ENCODE data around the gene PTX3.

Gene PTX3

DNA sequence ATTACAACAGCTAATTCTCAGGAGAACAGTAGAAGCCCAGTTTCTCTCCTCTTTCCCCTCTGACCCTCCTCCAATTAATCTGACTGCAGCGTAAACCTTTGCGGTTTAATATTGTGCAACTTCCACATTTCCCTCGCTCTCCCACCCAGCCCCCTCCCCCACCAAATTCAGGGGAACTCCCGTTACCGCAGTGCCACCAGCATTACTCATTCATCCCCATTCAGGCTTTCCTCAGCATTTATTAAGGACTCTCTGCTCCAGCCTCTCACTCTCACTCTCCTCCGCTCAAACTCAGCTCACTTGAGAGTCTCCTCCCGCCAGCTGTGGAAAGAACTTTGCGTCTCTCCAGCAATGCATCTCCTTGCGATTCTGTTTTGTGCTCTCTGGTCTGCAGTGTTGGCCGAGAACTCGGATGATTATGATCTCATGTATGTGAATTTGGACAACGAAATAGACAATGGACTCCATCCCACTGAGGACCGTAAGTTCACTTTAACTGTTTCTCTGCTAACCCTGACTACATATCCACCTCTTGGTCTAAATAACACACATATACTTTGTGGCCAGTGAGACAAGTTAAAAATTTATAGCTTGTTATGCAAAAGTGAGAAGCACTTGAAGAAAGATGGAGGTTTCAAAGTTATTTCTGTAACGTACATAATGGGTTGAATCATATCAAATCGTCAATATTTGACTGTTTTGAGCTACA, at the start of gene PTX3:
PTX3 (plus strand) TSS at position 268 of the 709 bp plus-strand sequence; CDS start at position 352, 84 bp downstream.
- peaks cover 4% of the 10 kb centered on the region for H3K4me1 Mint-ChIP-seq (ENCODE audit: low read depth)
- H3K36me3 Mint-ChIP-seq (ENCODE audit: low read depth), result no peaks in the 10 kb centered on the region
- H3K27me3 Mint-ChIP-seq (ENCODE audit: low read depth), result peaks cover 58% of the 10 kb centered on the region
- no peak within 1 kb of the TSS for H3K27ac Mint-ChIP-seq
- no peaks in the 10 kb centered on the region for H3K9me3 Mint-ChIP-seq
- peak within 1 kb of the TSS; percentile 41 for H3K4me3 Mint-ChIP-seq

GRCh38 chr3:157387708-157388435, 48.8 kb upstream of the PTX3 start:
- H3K4me1 Mint-ChIP-seq (ENCODE audit: low read depth), result no peaks in the 10 kb centered on the region
- no peaks in the 10 kb centered on the region for H3K9me3 Mint-ChIP-seq
- H3K27me3 Mint-ChIP-seq (ENCODE audit: low read depth), result no peaks in the 10 kb centered on the region
- H3K4me3 Mint-ChIP-seq, result no peak overlapping the region
- H3K27ac Mint-ChIP-seq, result no peak overlapping the region
- H3K36me3 Mint-ChIP-seq (ENCODE audit: low read depth), result no peaks in the 10 kb centered on the region

- H3K27me3 Mint-ChIP-seq (ENCODE audit: low read depth), result no peaks in the 10 kb centered on the region
- H3K36me3 Mint-ChIP-seq (ENCODE audit: low read depth), result no peaks in the 10 kb centered on the region
- no peak overlapping the region for H3K27ac Mint-ChIP-seq
- H3K9me3 Mint-ChIP-seq, result no peaks in the 10 kb centered on the region
- H3K4me1 Mint-ChIP-seq (ENCODE audit: low read depth), result no peaks in the 10 kb centered on the region
- H3K4me3 Mint-ChIP-seq, result no peak overlapping the region
These were observed 47.7 kb upstream of the PTX3 start for GRCh38 chr3:157388976-157389375.

- Mint-ChIP-seq H3K27ac (no peak overlapping the region), H3K27me3 (ENCODE audit: low read depth) (no peaks in the 10 kb centered on the region), H3K9me3 (no peaks in the 10 kb centered on the region), H3K36me3 (ENCODE audit: low read depth) (no peaks in the 10 kb centered on the region), H3K4me3 (no peak overlapping the region), H3K4me1 (ENCODE audit: low read depth) (no peaks in the 10 kb centered on the region)
These were observed 45.7 kb upstream of the PTX3 start for GRCh38 chr3:157390713-157391515.

DNA sequence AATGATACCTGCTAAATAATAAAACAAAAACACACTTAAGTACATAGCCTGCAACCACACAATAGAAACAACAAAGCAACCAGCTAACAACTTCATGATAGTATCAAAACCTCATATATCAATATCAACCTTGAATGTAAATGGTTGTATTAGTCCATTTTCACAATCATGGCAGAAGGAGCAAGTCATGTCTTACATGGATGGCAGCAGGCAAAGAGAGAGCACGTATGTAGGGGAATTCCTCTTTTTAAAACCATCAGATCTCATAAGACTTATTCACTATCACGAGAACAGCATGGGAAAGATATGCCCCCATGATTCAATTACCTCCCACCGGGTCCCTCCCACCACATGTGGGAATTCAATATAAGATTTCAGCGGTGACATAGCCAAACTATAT, 44.5 kb upstream of the PTX3 start:
- H3K27ac Mint-ChIP-seq, result no peak overlapping the region

DNA sequence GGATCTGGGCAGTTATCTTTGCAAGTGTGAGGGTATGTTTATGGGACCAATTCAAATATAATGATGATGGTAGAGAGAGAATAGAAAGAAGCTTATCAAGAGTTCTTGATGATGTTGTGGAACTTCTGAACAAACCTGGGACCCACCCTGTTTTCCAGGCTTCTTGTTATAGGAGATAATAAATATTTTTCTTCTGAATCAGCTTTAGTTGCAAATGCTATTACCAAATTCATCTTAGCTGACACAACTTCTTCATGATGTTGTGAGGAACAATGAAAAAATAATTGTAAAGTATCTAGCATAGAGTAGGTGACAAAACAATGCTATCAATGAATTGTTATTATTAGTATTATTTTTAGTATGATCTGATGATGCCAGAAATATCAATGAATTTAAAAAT, 43.5 kb upstream of the PTX3 start:
- Mint-ChIP-seq H3K27ac (no peak overlapping the region), H3K36me3 (ENCODE audit: low read depth) (no peaks in the 10 kb centered on the region), H3K9me3 (no peaks in the 10 kb centered on the region), H3K27me3 (ENCODE audit: low read depth) (no peaks in the 10 kb centered on the region), H3K4me3 (no peak overlapping the region), H3K4me1 (ENCODE audit: low read depth) (no peaks in the 10 kb centered on the region)

More for the DNA sequence above, 44.5 kb upstream of the PTX3 start:
- Mint-ChIP-seq H3K9me3 (no peaks in the 10 kb centered on the region), H3K4me1 (ENCODE audit: low read depth) (no peaks in the 10 kb centered on the region), H3K27me3 (ENCODE audit: low read depth) (no peaks in the 10 kb centered on the region), H3K4me3 (no peak overlapping the region), H3K36me3 (ENCODE audit: low read depth) (no peaks in the 10 kb centered on the region)

DNA sequence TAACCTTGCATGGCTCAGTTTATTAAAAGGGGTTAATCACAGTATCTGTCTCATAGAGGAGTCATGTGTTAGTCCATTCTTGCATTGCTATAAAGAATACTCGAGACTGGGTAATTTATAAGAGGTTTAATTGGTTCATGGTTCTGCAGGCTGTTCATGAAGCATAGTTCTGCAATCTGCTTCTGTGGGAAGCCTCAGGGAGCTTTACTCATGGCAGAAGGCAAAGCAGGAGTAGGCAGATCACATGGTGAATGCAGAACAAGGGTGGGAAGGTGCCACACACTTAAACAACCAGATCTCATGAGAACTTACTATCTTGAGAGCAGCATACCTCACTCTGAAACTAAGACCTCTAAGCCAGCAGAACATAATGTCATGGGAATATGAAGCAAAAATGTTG, 42.2 kb upstream of the PTX3 start:
- Mint-ChIP-seq H3K9me3 (no peaks in the 10 kb centered on the region), H3K4me3 (no peak overlapping the region), H3K27me3 (ENCODE audit: low read depth) (no peaks in the 10 kb centered on the region), H3K36me3 (ENCODE audit: low read depth) (no peaks in the 10 kb centered on the region), H3K4me1 (ENCODE audit: low read depth) (no peaks in the 10 kb centered on the region), H3K27ac (no peak overlapping the region)

GRCh38 chr3:157398598-157398997, 38.1 kb upstream of the PTX3 start:
- no peak overlapping the region for H3K27ac Mint-ChIP-seq
- H3K4me3 Mint-ChIP-seq, result no peak overlapping the region
- peaks cover 5% of the 10 kb centered on the region for H3K27me3 Mint-ChIP-seq (ENCODE audit: low read depth)
- no peaks in the 10 kb centered on the region for H3K9me3 Mint-ChIP-seq
- H3K4me1 Mint-ChIP-seq (ENCODE audit: low read depth), result no peaks in the 10 kb centered on the region
- H3K36me3 Mint-ChIP-seq (ENCODE audit: low read depth), result no peaks in the 10 kb centered on the region

GRCh38 chr3:157404381-157404780, 32.3 kb upstream of the PTX3 start:
- no peaks in the 10 kb centered on the region for H3K36me3 Mint-ChIP-seq (ENCODE audit: low read depth)
- H3K27me3 Mint-ChIP-seq (ENCODE audit: low read depth), result peaks cover 11% of the 10 kb centered on the region

DNA sequence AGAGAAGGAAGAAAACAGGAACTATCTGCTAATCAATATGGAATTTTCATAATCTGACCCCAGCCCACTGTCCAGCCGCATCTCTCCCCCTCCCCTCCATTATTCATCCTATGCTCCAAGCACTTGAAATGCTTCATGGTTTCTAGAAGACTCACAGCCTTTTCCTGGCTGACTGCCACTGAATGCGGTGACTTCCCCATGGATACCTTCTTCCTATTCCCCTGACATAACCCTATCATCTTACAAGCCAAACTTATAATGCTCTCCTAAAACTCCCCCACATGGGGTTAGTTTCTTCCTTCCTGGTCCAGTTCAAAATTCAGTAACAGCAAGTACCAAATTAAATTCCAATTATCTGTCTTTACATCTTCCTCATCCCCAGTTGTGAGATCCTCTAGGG, 31.2 kb upstream of the PTX3 start:
- no peak overlapping the region for H3K4me3 Mint-ChIP-seq
- H3K36me3 Mint-ChIP-seq (ENCODE audit: low read depth), result no peaks in the 10 kb centered on the region
- no peaks in the 10 kb centered on the region for H3K9me3 Mint-ChIP-seq
- peaks cover 11% of the 10 kb centered on the region for H3K27me3 Mint-ChIP-seq (ENCODE audit: low read depth)
- H3K27ac Mint-ChIP-seq, result no peak overlapping the region
- H3K4me1 Mint-ChIP-seq (ENCODE audit: low read depth), result no peaks in the 10 kb centered on the region

More at GRCh38 chr3:157404381-157404780, 32.3 kb upstream of the PTX3 start:
- no peaks in the 10 kb centered on the region for H3K4me1 Mint-ChIP-seq (ENCODE audit: low read depth)
- no peaks in the 10 kb centered on the region for H3K9me3 Mint-ChIP-seq
- no peak overlapping the region for H3K27ac Mint-ChIP-seq
- H3K4me3 Mint-ChIP-seq, result no peak overlapping the region

DNA sequence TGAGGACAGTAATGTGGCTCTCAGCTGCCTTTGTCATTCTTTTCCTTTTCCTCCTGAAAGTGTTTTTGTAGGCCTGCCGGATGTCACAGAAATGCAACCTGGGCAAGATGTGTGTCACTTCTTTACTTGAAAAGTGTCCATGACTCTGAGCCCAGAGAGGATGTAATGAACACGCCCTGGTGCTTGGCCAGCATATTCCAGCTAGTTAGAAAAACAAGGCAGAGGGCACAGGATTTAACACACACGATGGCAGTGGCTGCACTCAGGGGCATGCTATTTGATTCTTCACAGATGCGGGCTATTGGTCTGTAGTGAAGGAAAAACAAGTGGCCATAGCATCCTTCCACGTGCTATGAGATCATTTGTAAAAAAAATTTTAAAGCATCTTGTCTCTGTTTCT, 30.3 kb upstream of the PTX3 start:
- Mint-ChIP-seq H3K27ac (no peak overlapping the region), H3K4me1 (ENCODE audit: low read depth) (no peaks in the 10 kb centered on the region), H3K9me3 (no peaks in the 10 kb centered on the region), H3K4me3 (no peak overlapping the region), H3K27me3 (ENCODE audit: low read depth) (peaks cover 11% of the 10 kb centered on the region), H3K36me3 (ENCODE audit: low read depth) (no peaks in the 10 kb centered on the region)

GRCh38 chr3:157407769-157408168, 28.9 kb upstream of the PTX3 start:
- H3K4me1 Mint-ChIP-seq (ENCODE audit: low read depth), result no peaks in the 10 kb centered on the region
- no peak overlapping the region for H3K27ac Mint-ChIP-seq
- H3K9me3 Mint-ChIP-seq, result no peaks in the 10 kb centered on the region
- no peaks in the 10 kb centered on the region for H3K36me3 Mint-ChIP-seq (ENCODE audit: low read depth)
- peaks cover 6% of the 10 kb centered on the region for H3K27me3 Mint-ChIP-seq (ENCODE audit: low read depth)
- no peak overlapping the region for H3K4me3 Mint-ChIP-seq

- H3K4me1 Mint-ChIP-seq (ENCODE audit: low read depth), result no peaks in the 10 kb centered on the region
- H3K9me3 Mint-ChIP-seq, result no peaks in the 10 kb centered on the region
- peaks cover 6% of the 10 kb centered on the region for H3K27me3 Mint-ChIP-seq (ENCODE audit: low read depth)
- no peak overlapping the region for H3K4me3 Mint-ChIP-seq
- no peaks in the 10 kb centered on the region for H3K36me3 Mint-ChIP-seq (ENCODE audit: low read depth)
- H3K27ac Mint-ChIP-seq, result no peak overlapping the region
These were observed 28.0 kb upstream of the PTX3 start for GRCh38 chr3:157408499-157409149.

- Mint-ChIP-seq H3K27ac (no peak overlapping the region), H3K4me1 (ENCODE audit: low read depth) (no peaks in the 10 kb centered on the region), H3K4me3 (no peak overlapping the region), H3K27me3 (ENCODE audit: low read depth) (peaks cover 6% of the 10 kb centered on the region), H3K9me3 (no peaks in the 10 kb centered on the region), H3K36me3 (ENCODE audit: low read depth) (no peaks in the 10 kb centered on the region)
These were observed 27.1 kb upstream of the PTX3 start for GRCh38 chr3:157409516-157409915.

Data from T-helper 1 cell treated with Interleukin-12 subunit alpha and Interleukin-12 subunit beta and Interleukin-4 antibody, amounts not matched to agents 30 μg/mL and 1 μg/mL, for 36 hours (primary cell).